Measurements from ENCODE around the gene PARP15.

- TF ChIP-seq POLR2A (IDR thresholded peaks at IDR 0.05): no peak
- no peak for TF ChIP-seq CTCF (IDR thresholded peaks at IDR 0.05)
- no peak for TF ChIP-seq POLR2AphosphoS5 (IDR thresholded peaks at IDR 0.05)
- no peak for TF ChIP-seq EP300 (IDR thresholded peaks at IDR 0.05; ENCODE audit: low read depth)
Measured at GRCh38 chr3:122587572-122587971, 10.1 kb downstream of the PARP15 start.

Measured in transverse colon (tissue), 4 donors.